Parathyroid adenoma (tissue), 2 donors: ENCODE data around the gene CIT.

ENCODE experiments used
- H2AFZ ChIP-seq: fragments of 300-600 bp; sonication (generic); one replicate; pipeline ENCODE4 v1.7.0; 2017; ENCODE audit warnings: antibody characterized with exemption, mild to moderate bottlenecking
- H3K27ac ChIP-seq: fragments of 300-600 bp; sonication (generic); one replicate; pipeline ENCODE4 v1.7.0; 2017
- H3K27me3 ChIP-seq: fragments of 300-600 bp; sonication (generic); one replicate; pipeline ENCODE4 v1.7.0; 2017; ENCODE audit warnings: low read length; ENCODE audit not compliant: control insufficient read depth, insufficient read depth
- H3K36me3 ChIP-seq: fragments of 300-600 bp; sonication (generic); one replicate; pipeline ENCODE4 v1.7.0; 2017; ENCODE audit warnings: low read length; ENCODE audit not compliant: control insufficient read depth, insufficient read depth
- H3K4me1 ChIP-seq: fragments of 300-600 bp; sonication (generic); one replicate; pipeline ENCODE4 v1.7.0; 2017; ENCODE audit warnings: control low read depth
- H3K4me2 ChIP-seq: fragments of 300-600 bp; sonication (generic); one replicate; pipeline ENCODE4 v1.7.0; 2017; ENCODE audit warnings: low read length
- H3K4me3 ChIP-seq: fragments of 300-600 bp; sonication (generic); one replicate; pipeline ENCODE4 v1.7.0; 2017; ENCODE audit warnings: low read depth, low read length
- H3K79me2 ChIP-seq: fragments of 300-600 bp; sonication (generic); one replicate; pipeline ENCODE4 v1.7.0; 2017; ENCODE audit warnings: control low read depth
- H3K9ac ChIP-seq: fragments of 300-600 bp; sonication (generic); one replicate; pipeline ENCODE4 v1.7.0; 2017; ENCODE audit warnings: mild to moderate bottlenecking
- H3K9me3 ChIP-seq: fragments of 300-600 bp; sonication (generic); one replicate; pipeline ENCODE4 v1.7.0; 2017; ENCODE audit warnings: low read length; ENCODE audit not compliant: control insufficient read depth
- TF ChIP-seq, protein P1 (sequence below): fragments of 300-600 bp; sonication (generic); IDR thresholded peaks from one replicate; pipeline ENCODE4 v1.7.0; 2017; ENCODE audit warnings: antibody characterized with exemption, mild to moderate bottlenecking
- donor health status: primary hyperparathyroidism.

CIT gene

DNA sequence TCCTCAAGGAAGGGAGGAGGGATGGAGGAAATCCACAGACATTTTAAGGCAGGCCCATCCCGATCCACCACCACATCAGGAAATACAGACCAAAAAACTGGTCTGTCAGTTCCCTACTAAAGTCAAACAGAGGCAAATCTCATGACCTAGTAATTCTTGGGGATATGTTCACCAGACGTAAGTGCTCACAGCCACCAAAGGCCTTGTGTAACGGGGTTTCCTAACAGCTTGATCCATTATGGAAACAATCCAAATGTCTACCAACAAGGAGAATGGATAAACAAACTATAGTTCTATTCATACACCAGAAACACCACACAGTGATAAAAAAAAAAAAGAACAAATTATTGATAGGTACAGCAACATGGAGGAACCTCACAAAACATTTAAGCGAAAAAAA is 136.3 kb downstream of the CIT start:
- no peaks in the 10 kb centered on the region for H3K9me3 ChIP-seq
- no peaks in the 10 kb centered on the region for H3K36me3 ChIP-seq
- no peak overlapping the region for H3K4me3 ChIP-seq
- no peaks in the 10 kb centered on the region for H3K79me2 ChIP-seq
- TF ChIP-seq, protein P1, sequence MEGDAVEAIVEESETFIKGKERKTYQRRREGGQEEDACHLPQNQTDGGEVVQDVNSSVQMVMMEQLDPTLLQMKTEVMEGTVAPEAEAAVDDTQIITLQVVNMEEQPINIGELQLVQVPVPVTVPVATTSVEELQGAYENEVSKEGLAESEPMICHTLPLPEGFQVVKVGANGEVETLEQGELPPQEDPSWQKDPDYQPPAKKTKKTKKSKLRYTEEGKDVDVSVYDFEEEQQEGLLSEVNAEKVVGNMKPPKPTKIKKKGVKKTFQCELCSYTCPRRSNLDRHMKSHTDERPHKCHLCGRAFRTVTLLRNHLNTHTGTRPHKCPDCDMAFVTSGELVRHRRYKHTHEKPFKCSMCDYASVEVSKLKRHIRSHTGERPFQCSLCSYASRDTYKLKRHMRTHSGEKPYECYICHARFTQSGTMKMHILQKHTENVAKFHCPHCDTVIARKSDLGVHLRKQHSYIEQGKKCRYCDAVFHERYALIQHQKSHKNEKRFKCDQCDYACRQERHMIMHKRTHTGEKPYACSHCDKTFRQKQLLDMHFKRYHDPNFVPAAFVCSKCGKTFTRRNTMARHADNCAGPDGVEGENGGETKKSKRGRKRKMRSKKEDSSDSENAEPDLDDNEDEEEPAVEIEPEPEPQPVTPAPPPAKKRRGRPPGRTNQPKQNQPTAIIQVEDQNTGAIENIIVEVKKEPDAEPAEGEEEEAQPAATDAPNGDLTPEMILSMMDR, result no peak
- H3K27me3 ChIP-seq, result no peaks in the 10 kb centered on the region
- H3K27ac ChIP-seq, result no peak overlapping the region
- no peak overlapping the region for H3K9ac ChIP-seq
- H3K4me2 ChIP-seq, result no peak overlapping the region
- no peak overlapping the region for H2AFZ ChIP-seq
- H3K4me1 ChIP-seq, result no peaks in the 10 kb centered on the region

DNA sequence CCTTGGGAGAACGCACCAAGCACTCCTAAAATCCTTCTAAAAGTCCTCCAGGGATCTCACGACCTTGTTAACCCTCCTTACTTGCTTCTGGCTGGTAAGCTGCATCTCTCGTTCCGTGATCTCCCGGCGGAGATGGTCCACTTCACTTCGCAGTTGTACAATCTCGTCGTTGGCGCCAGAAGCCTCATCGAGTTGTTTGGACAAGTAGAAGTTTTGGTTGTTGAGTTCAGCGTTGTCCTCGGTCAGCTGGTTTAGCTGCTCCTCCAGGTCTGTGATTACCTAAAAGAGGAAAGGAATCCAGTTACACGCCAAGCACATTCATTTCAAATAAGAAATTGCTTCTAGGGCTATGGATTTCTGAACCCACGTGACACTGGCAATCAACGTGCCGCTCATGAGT is 142.0 kb downstream of the CIT start:
- H3K9ac ChIP-seq, result no peak overlapping the region
- H3K27ac ChIP-seq, result no peak overlapping the region
- H2AFZ ChIP-seq, result no peak overlapping the region
- no peak overlapping the region for H3K4me2 ChIP-seq
- H3K9me3 ChIP-seq, result no peaks in the 10 kb centered on the region
- no peaks in the 10 kb centered on the region for H3K36me3 ChIP-seq
- no peaks in the 10 kb centered on the region for H3K27me3 ChIP-seq
- no peaks in the 10 kb centered on the region for H3K79me2 ChIP-seq
- TF ChIP-seq, protein P1, result no peak
- no peak overlapping the region for H3K4me3 ChIP-seq
- no peaks in the 10 kb centered on the region for H3K4me1 ChIP-seq

DNA sequence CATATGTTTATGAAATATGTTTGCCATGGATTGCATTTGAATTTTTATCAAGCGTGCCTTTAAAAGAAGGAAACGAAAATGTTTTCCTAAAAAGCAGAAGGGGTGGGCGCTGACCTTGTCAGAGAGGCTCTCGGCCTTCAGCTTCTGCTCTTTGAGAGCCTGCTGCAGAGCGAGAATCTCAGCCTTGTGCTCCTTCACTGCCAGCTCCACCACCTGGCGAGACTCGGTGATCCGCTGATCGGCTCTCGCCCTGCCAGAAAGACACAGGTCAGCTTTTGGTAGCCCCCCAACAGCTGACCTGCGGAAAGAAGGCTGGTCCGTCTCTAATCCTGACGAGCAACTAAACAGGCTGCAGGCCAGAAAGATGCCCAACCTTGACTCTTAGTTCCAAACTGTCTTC is 146.7 kb downstream of the CIT start:
- Histone ChIP-seq H3K4me2 (no peak overlapping the region), H3K36me3 (no peaks in the 10 kb centered on the region), H3K79me2 (no peaks in the 10 kb centered on the region), H3K4me3 (no peak overlapping the region), H3K4me1 (peaks cover 17% of the 10 kb centered on the region), H3K9me3 (no peaks in the 10 kb centered on the region), H3K9ac (no peak overlapping the region), H3K27me3 (no peaks in the 10 kb centered on the region), H2AFZ (no peak overlapping the region), H3K27ac (no peak overlapping the region)
- TF ChIP-seq, protein P1, result no peak

DNA sequence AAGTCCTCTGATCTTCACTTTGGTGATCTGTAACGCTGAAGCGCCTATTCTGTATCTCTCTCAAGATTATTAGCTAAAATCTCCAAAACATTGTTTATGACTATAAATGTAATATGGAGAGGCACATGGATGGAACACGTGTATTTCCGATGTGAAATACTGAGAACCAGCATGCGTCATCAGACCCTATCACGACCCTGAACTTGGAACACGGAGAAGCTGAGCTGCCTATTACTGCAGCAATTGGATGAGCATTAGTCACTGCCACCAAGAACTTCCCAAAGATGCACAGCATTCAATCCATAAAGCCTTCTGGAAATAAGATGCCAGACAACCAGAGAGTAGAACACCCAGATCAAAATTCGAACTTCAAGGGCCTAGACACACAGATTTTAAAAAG is 147.2 kb downstream of the CIT start:
- Histone ChIP-seq H3K4me2 (no peak overlapping the region), H3K27me3 (no peaks in the 10 kb centered on the region), H3K9ac (no peak overlapping the region), H3K9me3 (no peaks in the 10 kb centered on the region), H3K4me1 (peaks cover 17% of the 10 kb centered on the region), H3K36me3 (no peaks in the 10 kb centered on the region), H3K4me3 (no peak overlapping the region), H3K27ac (no peak overlapping the region), H2AFZ (no peak overlapping the region), H3K79me2 (no peaks in the 10 kb centered on the region)
- TF ChIP-seq, protein P1, result no peak

DNA sequence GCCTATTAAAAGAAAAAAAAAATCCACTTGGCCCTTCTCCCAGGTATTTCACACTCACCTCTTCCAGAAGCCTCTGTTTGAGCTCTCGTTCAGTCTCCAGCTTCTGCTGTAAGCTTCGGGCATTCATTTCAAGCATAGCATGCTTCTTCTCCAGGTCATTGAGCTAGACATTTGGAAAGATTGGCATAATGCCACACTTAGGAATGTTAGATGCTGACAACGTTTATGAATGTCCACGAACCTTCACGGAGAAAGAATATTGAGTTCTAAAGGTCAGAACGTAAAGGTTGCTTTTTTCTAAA is 148.7 kb downstream of the CIT start:
- no peaks in the 10 kb centered on the region for H3K79me2 ChIP-seq

More for the DNA sequence above, 148.7 kb downstream of the CIT start:
- Histone ChIP-seq H3K4me3 (no peak overlapping the region), H3K4me1 (peaks cover 17% of the 10 kb centered on the region), H3K27ac (peak overlapping the region; percentile 55), H3K27me3 (no peaks in the 10 kb centered on the region), H3K36me3 (no peaks in the 10 kb centered on the region), H3K4me2 (peak overlapping the region; percentile 2), H3K9ac (no peak overlapping the region), H2AFZ (peak overlapping the region; percentile 71), H3K9me3 (no peaks in the 10 kb centered on the region)
- TF ChIP-seq, protein P1, result no peak
